Activated B cell treated with CpG ODN at 0.5 μM for 24 hours (primary cell): Measurements from ENCODE around the gene LIN52. TPM values are rescaled to one million over a fixed set of nuclear protein-coding genes. Genes with fewer than 3 reads are reported as not detected.
"Not testable (repeated sequence)": the region's sequence is repeated elsewhere in the genome, so short reads cannot be mapped to it uniquely, and the experiment has no call there.

Experiments
- ATAC-seq: fragments of 200-7000 bp; cut with Tn5 transposase; one replicate; pipeline ENCODE4 v1.10.0; 2021; ENCODE audit warnings: low read depth, mild to moderate bottlenecking, moderate library complexity
- CTCF ChIA-PET: fragments of 350-600 bp; sonication (Branson Sonifier 250); formaldehyde crosslinking; loops from one replicate; lab custom pipeline; 2021; ENCODE audit warnings: antibody characterized with exemption; lab: Charles Lee
- POLR2A ChIA-PET: fragments of 350-600 bp; sonication (Branson Sonifier 250); formaldehyde crosslinking; loops from one replicate; lab custom pipeline; 2021; ENCODE audit warnings: antibody characterized with exemption; lab: Charles Lee
- DNase-seq: peaks from one replicate; pipeline ENCODE4 v3.0.0; 2022
- H3K27ac Mint-ChIP-seq: one replicate; pipeline ENCODE4 v1.8.0; 2020; ENCODE audit warnings: mixed read lengths
- H3K27me3 Mint-ChIP-seq: one replicate; pipeline ENCODE4 v1.8.0; 2021; ENCODE audit warnings: mixed read lengths
- H3K36me3 Mint-ChIP-seq: one replicate; pipeline ENCODE4 v1.8.0; 2021; ENCODE audit warnings: low read depth, mixed read lengths
- H3K4me1 Mint-ChIP-seq: one replicate; pipeline ENCODE4 v1.8.0; 2021; ENCODE audit warnings: mixed read lengths
- H3K4me3 Mint-ChIP-seq: one replicate; pipeline ENCODE4 v1.8.0; 2020; ENCODE audit warnings: mild to moderate bottlenecking, mixed read lengths
- H3K9me3 Mint-ChIP-seq: one replicate; pipeline ENCODE4 v1.8.0; 2020; ENCODE audit warnings: mixed read lengths
- intact Hi-C: fragments of 100-400 bp; cut with micrococcal nuclease; formaldehyde crosslinking; loops from one replicate; pipeline ENCODE4 v1.15.1; 2024
- total RNA-seq: library from RNA; stranded (reverse); gene quantifications from 2 replicates; pipeline ENCODE4 v1.2.3, GENCODE V29; 2022
- TF ChIP-seq, protein P1 (sequence below): fragments of 200-600 bp; IDR thresholded peaks from one replicate; pipeline ENCODE4 v1.8.0; 2022; ENCODE audit warnings: antibody characterized with exemption, mild to moderate bottlenecking

Gene LIN52
- total RNA-seq, 1 donor from 2014 or later: 12.4 TPM

DNA sequence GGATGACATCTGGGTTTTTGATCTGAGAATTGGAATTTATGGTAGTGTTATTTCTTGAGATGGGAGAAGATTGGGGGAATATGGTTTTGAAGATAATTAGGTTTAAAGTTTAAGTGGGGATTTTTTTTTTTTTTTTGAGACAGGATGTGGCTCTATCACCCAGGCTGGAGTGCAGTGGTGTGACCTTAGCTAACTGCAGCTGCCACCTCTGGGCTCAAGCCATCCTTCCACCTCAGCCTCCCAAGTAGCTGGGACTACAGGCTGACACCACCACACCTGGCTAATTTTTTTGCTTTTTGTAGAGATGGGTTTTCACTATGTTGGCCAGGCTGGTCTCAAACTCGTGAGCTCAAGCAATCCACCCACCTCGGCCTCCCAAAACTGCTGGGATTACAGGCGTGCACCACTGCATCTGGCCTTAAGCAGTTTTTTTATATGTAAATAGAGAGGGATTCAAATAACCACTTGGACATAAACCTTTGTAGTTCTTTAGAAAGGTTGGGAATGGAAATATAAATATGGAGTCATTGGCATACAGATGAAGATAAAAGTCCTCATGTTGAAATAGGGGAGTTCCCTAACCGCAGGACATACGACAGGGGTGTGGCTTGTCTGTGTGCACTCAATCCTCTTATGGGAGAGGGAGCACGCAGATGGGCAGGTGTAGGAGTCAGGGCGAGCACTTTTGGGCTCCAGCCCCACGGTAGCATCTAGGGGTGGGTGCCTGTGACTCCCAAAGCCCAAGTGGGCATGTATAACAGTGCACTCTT lies 4.7 kb downstream of the LIN52 start:
- ChIA-PET POLR2A (no interaction called here), CTCF (interaction anchor here (0.6 kb wide), 1 partner anchor 828 kb away, joined by 3 read pairs; no protein-coding TSS in a partner anchor)
- Mint-ChIP-seq H3K9me3 (no peaks in the 10 kb centered on the region), H3K4me1 (peaks cover 25% of the 10 kb centered on the region), H3K4me3 (no peak overlapping the region), H3K36me3 (peaks cover 21% of the 10 kb centered on the region), H3K27me3 (no peaks in the 10 kb centered on the region), H3K27ac (no peak overlapping the region)
- DNase-seq (no peak), ATAC-seq (no peak)
- TF ChIP-seq, protein P1, sequence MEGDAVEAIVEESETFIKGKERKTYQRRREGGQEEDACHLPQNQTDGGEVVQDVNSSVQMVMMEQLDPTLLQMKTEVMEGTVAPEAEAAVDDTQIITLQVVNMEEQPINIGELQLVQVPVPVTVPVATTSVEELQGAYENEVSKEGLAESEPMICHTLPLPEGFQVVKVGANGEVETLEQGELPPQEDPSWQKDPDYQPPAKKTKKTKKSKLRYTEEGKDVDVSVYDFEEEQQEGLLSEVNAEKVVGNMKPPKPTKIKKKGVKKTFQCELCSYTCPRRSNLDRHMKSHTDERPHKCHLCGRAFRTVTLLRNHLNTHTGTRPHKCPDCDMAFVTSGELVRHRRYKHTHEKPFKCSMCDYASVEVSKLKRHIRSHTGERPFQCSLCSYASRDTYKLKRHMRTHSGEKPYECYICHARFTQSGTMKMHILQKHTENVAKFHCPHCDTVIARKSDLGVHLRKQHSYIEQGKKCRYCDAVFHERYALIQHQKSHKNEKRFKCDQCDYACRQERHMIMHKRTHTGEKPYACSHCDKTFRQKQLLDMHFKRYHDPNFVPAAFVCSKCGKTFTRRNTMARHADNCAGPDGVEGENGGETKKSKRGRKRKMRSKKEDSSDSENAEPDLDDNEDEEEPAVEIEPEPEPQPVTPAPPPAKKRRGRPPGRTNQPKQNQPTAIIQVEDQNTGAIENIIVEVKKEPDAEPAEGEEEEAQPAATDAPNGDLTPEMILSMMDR: no peak
- intact Hi-C loops: loop anchor here (10.0 kb wide), 1 partner anchor 525 kb away; the partner anchor contains the start of gene LTBP2

DNA sequence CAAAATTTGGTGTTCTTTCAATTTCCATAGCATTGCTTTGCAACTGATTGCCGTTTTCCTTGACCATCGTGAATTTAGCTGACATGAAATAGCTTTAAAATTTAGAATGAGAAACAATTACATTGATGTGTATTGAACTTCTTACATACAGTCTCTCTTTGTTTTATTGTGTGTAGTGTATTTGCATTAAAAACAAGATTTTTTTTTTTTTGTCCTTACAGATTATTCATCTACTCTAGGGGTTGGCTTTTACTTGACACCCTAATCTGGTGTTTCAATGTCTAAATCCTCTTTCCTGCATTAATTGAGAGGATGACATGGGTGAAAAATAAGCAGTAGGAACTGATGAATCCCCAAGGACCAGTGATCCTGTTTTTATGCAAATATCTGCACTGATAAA lies 20.6 kb downstream of the LIN52 start:
- Mint-ChIP-seq H3K27me3 (no peaks in the 10 kb centered on the region), H3K27ac (no peak overlapping the region), H3K9me3 (no peaks in the 10 kb centered on the region), H3K36me3 (peaks cover 35% of the 10 kb centered on the region), H3K4me3 (no peak overlapping the region), H3K4me1 (no peaks in the 10 kb centered on the region)
- ATAC-seq (no peak), DNase-seq (no peak)
- intact Hi-C loops: no loop called here
- POLR2A ChIA-PET: no interaction called here
- CTCF ChIA-PET: no interaction called here
- TF ChIP-seq, protein P1: no peak

DNA sequence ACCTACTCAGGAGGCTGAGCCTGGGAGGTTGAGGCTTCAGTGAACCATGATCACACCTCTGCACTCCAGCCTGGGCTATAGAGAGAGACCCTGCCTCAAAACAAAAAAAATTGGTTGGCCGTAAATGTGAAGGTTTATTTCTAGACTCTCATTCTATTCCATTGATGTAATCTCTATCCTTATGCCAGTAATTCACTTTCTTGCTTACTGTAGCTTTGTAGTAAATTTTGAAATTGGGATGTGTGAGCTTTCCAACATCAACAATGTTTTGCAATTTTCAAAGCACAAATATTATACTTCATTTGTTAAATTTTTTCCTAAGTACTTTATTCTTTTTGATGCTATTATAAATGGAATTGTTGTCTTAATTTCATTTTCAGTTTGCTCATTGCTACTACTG lies 24.6 kb downstream of the LIN52 start:
- H3K9me3 Mint-ChIP-seq: no peaks in the 10 kb centered on the region
- ChIA-PET POLR2A (no interaction called here), CTCF (no interaction called here)
- DNase-seq (no peak), ATAC-seq (no peak)
- no peak overlapping the region for H3K4me3 Mint-ChIP-seq
- intact Hi-C loops: no loop called here
- H3K27me3 Mint-ChIP-seq: no peaks in the 10 kb centered on the region
- H3K4me1 Mint-ChIP-seq: no peaks in the 10 kb centered on the region
- H3K36me3 Mint-ChIP-seq: peaks cover 24% of the 10 kb centered on the region
- TF ChIP-seq, protein P1: no peak
- no peak overlapping the region for H3K27ac Mint-ChIP-seq

DNA sequence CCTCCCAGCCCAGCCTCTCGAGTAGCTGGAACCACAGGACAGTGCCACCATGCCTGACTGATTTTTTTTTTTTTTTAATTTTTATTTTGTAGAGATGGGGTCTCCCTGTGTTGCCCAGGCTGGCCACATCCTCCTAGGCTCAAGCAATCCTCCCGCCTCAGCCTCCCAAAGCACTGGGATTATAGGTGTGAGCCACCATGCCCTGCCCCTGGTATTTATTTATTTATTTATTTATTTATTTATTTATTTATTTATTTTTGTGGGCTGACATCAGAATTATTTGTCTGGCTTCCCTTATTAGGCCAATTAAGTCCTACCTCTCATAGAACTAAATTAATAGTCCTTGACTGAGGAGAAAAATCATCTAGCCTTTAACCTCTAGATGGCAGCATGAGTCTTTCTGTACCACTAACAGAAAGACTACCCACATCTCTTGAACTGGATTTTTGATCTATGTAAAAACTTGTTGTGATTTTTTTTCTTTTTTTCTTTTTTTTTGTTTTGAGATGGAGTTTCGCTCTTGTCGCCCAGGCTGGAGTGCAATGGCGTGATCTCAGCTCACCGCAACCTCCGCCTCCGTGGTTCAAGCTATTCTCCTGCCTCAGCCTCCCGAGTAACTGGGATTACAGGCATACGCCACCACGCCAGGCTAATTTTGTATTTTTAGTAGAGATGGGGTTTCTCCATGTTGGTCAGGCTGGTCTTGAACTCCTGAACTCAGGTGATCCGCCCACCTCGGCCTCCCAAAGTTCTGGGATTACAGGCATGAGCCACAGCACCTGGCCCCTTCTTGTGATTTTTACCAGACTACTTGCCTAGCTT lies 26.9 kb downstream of the LIN52 start:
- DNase-seq, POLR2A ChIA-PET: not testable (repeated sequence)
- peaks cover 29% of the 10 kb centered on the region for H3K36me3 Mint-ChIP-seq

DNA sequence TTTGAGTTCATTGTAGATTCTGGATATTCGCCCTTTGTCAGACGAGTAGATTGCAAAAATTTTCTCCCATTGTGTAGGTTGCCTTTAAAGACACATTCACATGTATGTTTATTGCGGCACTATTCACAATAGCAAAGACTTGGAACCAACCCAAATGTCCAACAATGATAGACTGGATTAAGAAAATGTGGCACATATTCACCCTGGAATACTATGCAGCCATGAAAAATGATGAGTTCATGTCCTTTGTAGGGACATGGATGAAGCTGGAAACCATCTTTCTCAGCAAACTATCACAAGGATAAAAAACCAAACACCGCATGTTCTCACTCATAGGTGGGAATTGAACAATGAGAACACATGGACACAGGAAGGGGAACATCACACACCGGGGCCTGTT lies 40.7 kb downstream of the LIN52 start:
- ATAC-seq, H3K27me3 Mint-ChIP-seq, intact Hi-C loops, H3K4me3 Mint-ChIP-seq, DNase-seq, CTCF ChIA-PET, POLR2A ChIA-PET, H3K9me3 Mint-ChIP-seq, H3K4me1 Mint-ChIP-seq, H3K27ac Mint-ChIP-seq: not testable (repeated sequence)
- peaks cover 11% of the 10 kb centered on the region for H3K36me3 Mint-ChIP-seq

More for the DNA sequence above, 26.9 kb downstream of the LIN52 start:
- not testable (repeated sequence) for H3K4me3 Mint-ChIP-seq, H3K27me3 Mint-ChIP-seq, H3K9me3 Mint-ChIP-seq, H3K27ac Mint-ChIP-seq, H3K4me1 Mint-ChIP-seq
- intact Hi-C loops: loop anchor here (1.0 kb wide), 2 partner anchors 140 to 146 kb away; no protein-coding TSS in a partner anchor
- CTCF ChIA-PET: interaction anchor here (0.6 to 2.3 kb wide), 5 partner anchors 138 to 1941 kb away, joined by 3 to 10 read pairs (median 3); no protein-coding TSS in a partner anchor
- ATAC-seq: peak; percentile 54
